Kidney epithelial cell (primary cell): ENCODE measurements around the gene GNA15. TPM values are rescaled to one million over a fixed set of nuclear protein-coding genes. Genes with fewer than 3 reads are reported as not detected.

Experiments used
- DNase-seq: peaks from one replicate; pipeline ENCODE4 v3.0.0-alpha.2; 2010; ENCODE audit warnings: low read depth
- H3K27me3 ChIP-seq: 2 replicates; pipeline ENCODE4 v1.6.0; 2011; ENCODE audit warnings: low read length; ENCODE audit not compliant: control insufficient read depth, insufficient read depth
- H3K36me3 ChIP-seq: 2 replicates; pipeline ENCODE4 v1.5.1; 2011; ENCODE audit warnings: low read length; ENCODE audit not compliant: control insufficient read depth, insufficient read depth
- H3K4me3 ChIP-seq: 2 replicates; pipeline ENCODE4 v1.5.1; 2011; ENCODE audit warnings: low read depth, mild to moderate bottlenecking, control low read depth, low read length
- total RNA-seq: library from RNA; depleted of rRNA; stranded (reverse); fragments of >200 nt; gene quantifications from 2 replicates; pipeline ENCODE4 v1.2.3, GENCODE V29; 2015
- TF ChIP-seq, protein P1 (sequence below): IDR thresholded peaks from 2 replicates; pipeline ENCODE4 v1.5.1; 2011; ENCODE audit warnings: mild to moderate bottlenecking, moderate library complexity, low read length, control low read depth, inconsistent platforms; ENCODE audit not compliant: insufficient read depth, poor library complexity, severe bottlenecking

Gene GNA15
- total RNA-seq, 1 donor from 2014 or later: 2.3 TPM

DNA sequence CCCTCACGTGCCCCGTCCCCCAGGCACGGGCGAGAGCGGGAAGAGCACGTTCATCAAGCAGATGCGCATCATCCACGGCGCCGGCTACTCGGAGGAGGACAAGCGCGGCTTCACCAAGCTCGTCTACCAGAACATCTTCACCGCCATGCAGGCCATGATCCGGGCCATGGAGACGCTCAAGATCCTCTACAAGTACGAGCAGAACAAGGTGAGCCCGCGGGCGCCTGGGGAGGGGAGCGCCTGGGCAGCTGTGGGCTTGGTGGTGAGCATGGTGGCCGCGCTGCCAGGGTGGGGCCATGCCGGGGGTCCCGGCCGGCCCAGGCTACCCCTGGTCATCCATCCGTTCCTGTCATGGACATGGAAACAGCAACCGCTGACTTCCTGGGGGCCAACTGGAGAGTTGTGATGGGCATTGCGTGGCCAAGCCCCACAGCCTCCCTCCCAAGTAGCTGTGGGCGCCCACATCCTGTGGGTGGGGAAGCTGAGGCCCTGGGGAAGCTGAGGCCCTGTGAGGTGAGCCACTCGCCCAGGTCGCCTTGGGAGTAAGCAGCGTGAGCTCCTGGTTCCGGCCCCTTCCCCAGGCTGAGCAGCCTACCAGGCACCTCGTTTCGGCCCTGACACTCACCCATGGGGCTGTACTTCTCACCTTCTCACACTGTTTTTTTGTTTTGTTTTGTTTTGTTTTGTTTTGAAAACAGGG is 25.6 kb upstream of the GNA15 start:
- TF ChIP-seq, protein P1, sequence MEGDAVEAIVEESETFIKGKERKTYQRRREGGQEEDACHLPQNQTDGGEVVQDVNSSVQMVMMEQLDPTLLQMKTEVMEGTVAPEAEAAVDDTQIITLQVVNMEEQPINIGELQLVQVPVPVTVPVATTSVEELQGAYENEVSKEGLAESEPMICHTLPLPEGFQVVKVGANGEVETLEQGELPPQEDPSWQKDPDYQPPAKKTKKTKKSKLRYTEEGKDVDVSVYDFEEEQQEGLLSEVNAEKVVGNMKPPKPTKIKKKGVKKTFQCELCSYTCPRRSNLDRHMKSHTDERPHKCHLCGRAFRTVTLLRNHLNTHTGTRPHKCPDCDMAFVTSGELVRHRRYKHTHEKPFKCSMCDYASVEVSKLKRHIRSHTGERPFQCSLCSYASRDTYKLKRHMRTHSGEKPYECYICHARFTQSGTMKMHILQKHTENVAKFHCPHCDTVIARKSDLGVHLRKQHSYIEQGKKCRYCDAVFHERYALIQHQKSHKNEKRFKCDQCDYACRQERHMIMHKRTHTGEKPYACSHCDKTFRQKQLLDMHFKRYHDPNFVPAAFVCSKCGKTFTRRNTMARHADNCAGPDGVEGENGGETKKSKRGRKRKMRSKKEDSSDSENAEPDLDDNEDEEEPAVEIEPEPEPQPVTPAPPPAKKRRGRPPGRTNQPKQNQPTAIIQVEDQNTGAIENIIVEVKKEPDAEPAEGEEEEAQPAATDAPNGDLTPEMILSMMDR: no peak
- Histone ChIP-seq H3K4me3 (no peak overlapping the region), H3K27me3 (no peaks in the 10 kb centered on the region), H3K36me3 (no peaks in the 10 kb centered on the region)
- no peak for DNase-seq

DNA sequence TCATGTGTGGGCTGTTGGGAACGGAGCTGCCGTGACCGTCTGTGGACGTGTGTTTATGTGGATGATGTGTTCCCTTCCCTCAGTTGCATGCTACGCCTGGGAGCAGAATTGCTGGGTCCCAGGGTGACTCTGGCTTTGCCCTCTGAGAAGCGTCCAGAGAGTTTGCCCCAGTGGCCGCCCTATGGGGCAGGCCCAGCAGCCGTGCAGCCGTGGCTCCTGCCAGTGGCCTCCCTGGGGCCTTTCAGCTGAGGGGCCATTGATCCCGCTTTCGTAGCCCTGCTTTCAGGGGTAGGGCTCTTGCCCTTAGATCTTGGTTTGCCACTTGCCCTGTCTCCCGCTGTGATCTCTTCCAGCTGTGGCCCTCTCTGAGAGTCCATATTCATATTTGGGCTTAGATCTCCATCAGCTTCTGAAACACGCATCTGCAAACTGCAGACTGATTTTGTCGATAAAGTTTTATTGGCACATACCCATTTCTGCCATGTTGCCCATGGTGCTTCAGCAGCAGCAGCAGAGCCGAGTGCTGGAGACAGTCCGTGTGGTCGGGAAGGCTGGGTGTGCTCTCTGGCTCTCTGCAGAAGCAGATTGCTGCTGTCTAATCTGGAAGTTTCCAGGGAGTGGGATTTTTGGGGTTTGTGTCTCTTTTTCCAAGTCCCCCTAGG is 24.1 kb upstream of the GNA15 start:
- H3K27me3 ChIP-seq: no peaks in the 10 kb centered on the region
- H3K4me3 ChIP-seq: no peak overlapping the region
- DNase-seq: no peak
- no peaks in the 10 kb centered on the region for H3K36me3 ChIP-seq
- TF ChIP-seq, protein P1: no peak

DNA sequence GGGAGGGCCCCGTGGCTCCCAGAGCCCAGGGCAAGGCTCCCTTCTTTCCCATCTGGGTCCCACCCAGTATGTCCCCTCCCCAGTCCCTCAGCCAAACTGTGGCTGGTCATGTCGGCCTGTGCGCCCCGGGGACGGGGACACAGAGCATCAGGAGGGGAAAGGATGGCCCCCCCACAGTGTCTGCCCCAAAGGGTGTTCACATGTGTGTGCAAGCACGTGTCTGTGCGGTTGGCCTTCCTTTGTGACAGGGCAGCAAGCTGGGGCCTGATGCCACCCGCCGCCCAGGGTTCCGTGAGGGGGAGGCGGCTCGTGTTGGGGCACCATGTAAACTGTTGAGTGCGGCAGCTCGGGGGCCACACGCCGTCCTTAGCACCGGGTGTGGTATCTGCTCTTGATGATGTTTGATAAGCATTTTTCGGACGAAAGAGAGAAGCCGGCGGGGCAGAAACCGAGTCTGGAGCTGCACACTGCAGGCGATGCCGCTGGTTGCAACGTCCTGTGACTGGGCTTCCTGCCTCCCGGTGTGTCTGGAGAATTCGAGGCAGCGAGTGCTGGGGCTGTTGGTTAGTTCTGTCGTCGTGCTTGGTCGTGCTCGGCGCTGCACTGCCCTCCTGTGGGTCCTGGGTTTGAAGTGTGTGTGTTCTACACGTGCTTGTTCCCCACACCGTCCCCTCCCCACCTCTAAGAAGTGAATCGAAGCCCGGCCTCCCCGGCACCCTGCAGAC is 23.3 kb upstream of the GNA15 start:
- Histone ChIP-seq H3K27me3 (no peaks in the 10 kb centered on the region), H3K36me3 (no peaks in the 10 kb centered on the region), H3K4me3 (no peak overlapping the region)
- TF ChIP-seq, protein P1: no peak
- DNase-seq: no peak

DNA sequence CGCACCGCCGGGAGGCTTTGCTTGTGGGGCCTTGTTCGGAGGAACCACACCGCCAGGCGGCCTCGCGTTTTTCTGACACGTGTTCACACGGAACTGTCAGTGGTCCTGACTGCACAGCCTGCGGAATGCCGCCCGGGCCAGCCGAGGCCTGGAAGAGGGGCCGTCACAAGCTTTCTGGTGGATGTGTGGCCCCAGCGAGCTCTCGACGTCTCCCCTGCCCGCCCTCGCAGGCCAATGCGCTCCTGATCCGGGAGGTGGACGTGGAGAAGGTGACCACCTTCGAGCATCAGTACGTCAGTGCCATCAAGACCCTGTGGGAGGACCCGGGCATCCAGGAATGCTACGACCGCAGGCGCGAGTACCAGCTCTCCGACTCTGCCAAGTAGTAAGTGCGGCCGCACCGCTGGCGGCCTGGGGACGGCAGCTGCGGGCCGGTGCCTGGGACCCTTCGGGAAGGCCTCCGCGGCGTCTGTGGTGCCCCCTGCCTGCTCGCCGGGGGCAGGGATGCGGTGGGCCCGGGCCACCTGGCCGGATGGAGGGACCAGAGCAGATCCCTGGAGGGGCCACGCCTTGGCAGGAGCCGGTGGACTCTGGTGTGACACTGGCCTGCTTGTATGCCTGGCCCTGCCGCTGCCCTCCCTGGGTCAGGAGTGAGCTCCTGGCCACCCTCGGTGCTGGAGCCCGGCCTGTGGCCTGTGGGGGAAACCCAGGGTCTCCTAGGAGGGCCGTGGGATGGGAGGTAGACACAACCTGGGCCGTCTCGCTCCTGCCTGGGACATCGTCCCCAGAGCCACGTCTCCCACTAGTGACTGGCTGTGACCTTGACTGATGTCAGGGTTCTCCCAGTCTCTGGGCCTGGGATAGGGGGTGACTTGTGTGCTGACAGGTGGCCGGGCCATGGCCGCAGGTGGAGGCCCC is 22.5 kb upstream of the GNA15 start:
- no peak overlapping the region for H3K4me3 ChIP-seq
- no peaks in the 10 kb centered on the region for H3K27me3 ChIP-seq
- H3K36me3 ChIP-seq: no peaks in the 10 kb centered on the region
- no peak for DNase-seq
- TF ChIP-seq, protein P1: no peak

DNA sequence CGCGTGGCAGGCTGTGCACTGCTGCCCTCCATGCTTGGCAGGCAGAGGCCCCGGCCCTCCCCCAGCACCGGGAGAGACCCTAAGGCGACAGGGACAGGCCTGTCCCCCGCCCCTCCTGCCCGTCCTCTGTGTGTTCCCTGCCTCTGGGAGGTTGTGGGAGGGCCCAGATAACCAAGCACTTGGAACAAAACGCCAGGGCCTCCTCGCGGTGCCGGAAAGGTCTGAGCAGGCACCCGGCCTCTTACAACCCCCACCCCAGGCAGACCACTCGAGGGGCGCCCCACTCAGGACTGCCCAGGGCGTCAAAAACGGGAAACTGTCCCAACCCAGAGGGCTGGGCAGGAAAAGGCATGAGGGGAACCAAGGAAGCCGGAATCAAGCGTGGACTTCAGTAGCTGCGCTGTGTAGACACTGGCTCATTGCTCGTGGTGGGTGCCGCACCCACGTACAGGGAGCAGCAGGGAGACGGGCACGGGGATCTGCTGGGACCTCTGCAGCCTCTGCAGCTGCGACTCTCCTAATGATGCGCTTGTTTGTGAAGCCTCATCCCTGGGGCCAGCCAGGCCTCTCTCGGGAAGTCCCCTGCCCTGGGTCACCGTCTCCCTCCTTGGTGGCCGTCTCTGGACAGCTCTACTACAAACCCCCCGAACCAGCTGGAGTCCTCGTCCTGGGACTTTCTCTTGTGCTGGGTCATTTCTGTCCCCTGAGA is 21.7 kb upstream of the GNA15 start:
- DNase-seq: no peak
- no peaks in the 10 kb centered on the region for H3K36me3 ChIP-seq
- TF ChIP-seq, protein P1: no peak
- no peaks in the 10 kb centered on the region for H3K27me3 ChIP-seq
- no peak overlapping the region for H3K4me3 ChIP-seq
